Duodenal mucosa (tissue), 2 donors: ENCODE results near the gene FAM43A.

ENCODE experiments used
- H3K27ac ChIP-seq: one replicate; pipeline ENCODE4 v1.7.0; 2013; ENCODE audit warnings: low read depth, low read length
- H3K27me3 ChIP-seq, 2 donors: one replicate each; pipeline ENCODE4 v1.7.0; 2013; ENCODE audit warnings: low read length in 2 of 2, control low read depth in 1 of 2; ENCODE audit not compliant: insufficient read depth in 2 of 2, control insufficient read depth in 1 of 2
- H3K36me3 ChIP-seq, 2 donors: one replicate each; pipeline ENCODE4 v1.7.0; 2013; ENCODE audit warnings: low read length in 2 of 2, control low read depth in 1 of 2; ENCODE audit not compliant: insufficient read depth in 2 of 2, control insufficient read depth in 1 of 2
- H3K4me1 ChIP-seq, 2 donors: one replicate each; pipeline ENCODE4 v1.7.0; 2013; ENCODE audit warnings: low read length in 2 of 2, control low read depth in 1 of 2; ENCODE audit not compliant: insufficient read depth in 2 of 2, control insufficient read depth in 1 of 2
- H3K4me3 ChIP-seq, 2 donors: one replicate each; pipeline ENCODE4 v1.7.0; 2013; ENCODE audit warnings: low read length in 2 of 2, low read depth in 1 of 2
- H3K9ac ChIP-seq, 2 donors: one replicate each; pipeline ENCODE4 v1.7.0; 2013; ENCODE audit warnings: low read length in 2 of 2, low read depth in 1 of 2
- H3K9me3 ChIP-seq, 2 donors: one replicate each; pipeline ENCODE4 v1.7.0; 2013; ENCODE audit warnings: low read length in 2 of 2, control low read depth in 1 of 2; ENCODE audit not compliant: control insufficient read depth in 1 of 2

The FAM43A gene

DNA sequence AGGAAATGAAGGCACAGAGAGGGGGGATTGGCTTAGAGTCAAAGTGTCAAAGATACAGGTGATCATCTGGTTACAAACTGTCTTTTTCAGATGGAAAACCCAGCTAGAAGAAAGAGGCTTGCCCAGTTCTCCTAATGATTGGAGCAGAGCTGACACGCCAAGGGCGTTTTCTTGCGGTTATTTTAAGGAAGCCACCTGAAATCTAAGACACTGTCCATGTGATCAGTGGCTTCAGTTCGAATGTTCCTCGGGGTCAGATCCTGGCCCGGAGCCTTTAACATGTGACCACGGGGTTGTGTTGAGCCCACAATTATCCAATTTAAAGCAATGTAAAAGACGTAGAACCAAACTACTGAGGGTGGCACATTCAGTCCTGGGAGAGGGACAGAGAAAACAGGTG is 19.5 kb downstream of the FAM43A start:
- no peaks in the 10 kb centered on the region for H3K27me3 ChIP-seq
- no peak overlapping the region for H3K27ac ChIP-seq
- H3K9me3 ChIP-seq, result peaks cover 3 to 5% of the 10 kb centered on the region in 2 donors
- peaks cover 6 to 7% of the 10 kb centered on the region in 2 donors for H3K4me1 ChIP-seq
- H3K36me3 ChIP-seq, result no peaks in the 10 kb centered on the region
- H3K9ac ChIP-seq, result no peak overlapping the region
- no peak overlapping the region for H3K4me3 ChIP-seq

DNA sequence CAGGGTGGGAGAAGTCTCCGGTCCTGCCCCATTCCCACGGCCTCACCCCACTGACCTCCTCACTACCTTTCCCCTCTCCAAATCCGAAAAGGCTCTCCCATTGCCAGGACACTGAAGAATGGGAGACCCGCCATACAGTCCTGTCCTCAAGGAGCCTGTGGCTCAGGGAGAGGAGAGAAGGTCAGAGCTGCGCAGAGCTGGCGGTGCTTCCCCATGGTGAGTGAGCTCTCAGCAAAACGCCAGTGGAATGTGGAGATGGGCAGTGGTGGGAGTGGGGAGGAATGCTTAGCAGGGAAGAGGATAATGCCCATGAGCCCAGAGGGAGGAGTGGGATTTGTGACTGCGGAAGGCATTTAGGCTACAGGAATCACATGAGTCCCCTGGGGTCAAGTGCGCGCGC is 20.1 kb downstream of the FAM43A start:
- Histone ChIP-seq H3K4me1 (peaks cover 6 to 7% of the 10 kb centered on the region in 2 donors), H3K4me3 (no peak overlapping the region), H3K36me3 (no peaks in the 10 kb centered on the region), H3K27ac (no peak overlapping the region), H3K27me3 (no peaks in the 10 kb centered on the region), H3K9me3 (peaks cover 3 to 5% of the 10 kb centered on the region in 2 donors), H3K9ac (no peak overlapping the region)

DNA sequence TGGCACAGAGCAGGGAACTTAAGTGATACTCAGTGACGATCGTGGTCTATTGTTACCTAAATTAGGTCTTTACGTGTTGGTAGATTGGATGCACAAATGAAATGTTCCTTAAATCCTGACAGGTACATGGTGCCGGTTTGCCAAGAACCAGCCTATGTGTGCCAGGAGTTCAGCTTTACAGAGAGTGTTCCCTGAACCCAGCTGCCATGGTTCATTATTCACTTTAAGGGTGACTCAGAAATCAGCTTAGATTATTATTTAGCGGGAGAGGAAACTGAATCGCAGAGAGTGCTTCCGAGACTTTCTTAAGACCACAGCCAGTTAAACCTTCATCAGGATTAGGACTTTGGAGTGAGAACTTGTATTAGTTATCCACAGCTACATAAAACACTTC is 21.5 kb downstream of the FAM43A start:
- Histone ChIP-seq H3K27ac (no peak overlapping the region), H3K9ac (no peak overlapping the region), H3K36me3 (no peaks in the 10 kb centered on the region), H3K9me3 (peaks cover 3 to 5% of the 10 kb centered on the region in 2 donors), H3K27me3 (no peaks in the 10 kb centered on the region), H3K4me1 (peaks cover 6 to 7% of the 10 kb centered on the region in 2 donors), H3K4me3 (no peak overlapping the region)

DNA sequence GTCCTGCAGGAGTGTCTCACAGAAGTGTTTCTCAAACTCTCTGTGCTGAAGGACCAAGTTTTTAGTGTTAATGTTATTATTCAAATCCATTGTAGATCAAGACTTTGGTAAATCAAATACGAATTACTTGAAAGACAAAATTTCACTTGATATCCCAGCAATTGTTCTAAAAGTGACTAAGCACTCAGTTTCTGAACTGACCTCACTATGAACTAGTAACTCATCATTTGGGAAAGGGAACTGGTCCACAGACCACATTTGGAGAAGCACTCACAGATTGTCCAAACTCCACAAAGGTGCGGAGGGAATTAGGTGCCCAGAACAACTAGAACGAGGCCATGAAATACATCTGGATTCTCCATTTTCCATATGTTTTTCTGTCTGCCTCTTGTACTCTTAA is 25.6 kb downstream of the FAM43A start:
- peaks cover 3 to 5% of the 10 kb centered on the region in 2 donors for H3K9me3 ChIP-seq
- no peak overlapping the region for H3K9ac ChIP-seq
- no peak overlapping the region for H3K27ac ChIP-seq
- no peaks in the 10 kb centered on the region for H3K27me3 ChIP-seq
- peaks cover 6 to 7% of the 10 kb centered on the region in 2 donors for H3K4me1 ChIP-seq
- no peaks in the 10 kb centered on the region for H3K36me3 ChIP-seq
- no peak overlapping the region for H3K4me3 ChIP-seq

DNA sequence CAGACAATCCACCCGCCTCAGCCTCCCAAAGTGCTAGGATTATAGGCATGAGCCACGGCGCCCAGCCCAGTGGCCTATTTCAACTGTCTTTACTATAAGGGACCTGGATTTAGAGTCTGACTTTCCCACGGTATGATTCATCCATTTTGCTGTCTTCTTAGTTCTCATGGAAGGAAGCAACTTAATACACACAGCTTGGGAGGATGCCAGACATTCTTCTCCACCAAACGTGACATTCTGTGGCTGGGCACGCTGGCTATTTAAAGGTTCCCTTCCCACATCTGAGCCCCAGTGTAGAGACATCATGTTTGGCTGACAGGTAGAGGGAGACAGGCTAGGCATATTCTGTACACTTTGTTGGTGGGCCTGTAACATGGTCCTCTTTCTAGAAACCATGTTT is 26.2 kb downstream of the FAM43A start:
- no peaks in the 10 kb centered on the region for H3K27me3 ChIP-seq
- peaks cover 3 to 5% of the 10 kb centered on the region in 2 donors for H3K9me3 ChIP-seq
- no peak overlapping the region for H3K27ac ChIP-seq
- H3K4me1 ChIP-seq, result peaks cover under 1 to 3% of the 10 kb centered on the region in 2 donors
- no peak overlapping the region for H3K9ac ChIP-seq
- H3K4me3 ChIP-seq, result no peak overlapping the region
- H3K36me3 ChIP-seq, result no peaks in the 10 kb centered on the region

GRCh38 chr3:194713299-194714136 is 27.8 kb downstream of the FAM43A start:
- no peaks in the 10 kb centered on the region for H3K27me3 ChIP-seq
- H3K4me1 ChIP-seq, result no peaks in the 10 kb centered on the region
- no peak overlapping the region for H3K27ac ChIP-seq
- no peaks in the 10 kb centered on the region for H3K36me3 ChIP-seq
- H3K9me3 ChIP-seq, result no peaks in the 10 kb centered on the region
- no peak overlapping the region for H3K4me3 ChIP-seq
- H3K9ac ChIP-seq, result no peak overlapping the region

GRCh38 chr3:194714137-194714455 is 28.4 kb downstream of the FAM43A start:
- Histone ChIP-seq H3K9ac (no peak overlapping the region), H3K27me3 (no peaks in the 10 kb centered on the region), H3K36me3 (no peaks in the 10 kb centered on the region), H3K4me3 (no peak overlapping the region), H3K27ac (no peak overlapping the region), H3K4me1 (no peaks in the 10 kb centered on the region), H3K9me3 (no peaks in the 10 kb centered on the region)

- Histone ChIP-seq H3K27me3 (no peaks in the 10 kb centered on the region), H3K9me3 (no peaks in the 10 kb centered on the region), H3K36me3 (no peaks in the 10 kb centered on the region), H3K4me1 (no peaks in the 10 kb centered on the region), H3K9ac (no peak overlapping the region), H3K4me3 (no peak overlapping the region), H3K27ac (no peak overlapping the region)
Observed at GRCh38 chr3:194714564-194714963, 28.9 kb downstream of the FAM43A start.

- H3K9me3 ChIP-seq, result no peaks in the 10 kb centered on the region
- no peak overlapping the region for H3K9ac ChIP-seq
- no peaks in the 10 kb centered on the region for H3K27me3 ChIP-seq
- H3K4me1 ChIP-seq, result no peaks in the 10 kb centered on the region
- no peak overlapping the region for H3K4me3 ChIP-seq
- no peak overlapping the region for H3K27ac ChIP-seq
- H3K36me3 ChIP-seq, result no peaks in the 10 kb centered on the region
Observed at GRCh38 chr3:194715022-194715800, 29.5 kb downstream of the FAM43A start.

DNA sequence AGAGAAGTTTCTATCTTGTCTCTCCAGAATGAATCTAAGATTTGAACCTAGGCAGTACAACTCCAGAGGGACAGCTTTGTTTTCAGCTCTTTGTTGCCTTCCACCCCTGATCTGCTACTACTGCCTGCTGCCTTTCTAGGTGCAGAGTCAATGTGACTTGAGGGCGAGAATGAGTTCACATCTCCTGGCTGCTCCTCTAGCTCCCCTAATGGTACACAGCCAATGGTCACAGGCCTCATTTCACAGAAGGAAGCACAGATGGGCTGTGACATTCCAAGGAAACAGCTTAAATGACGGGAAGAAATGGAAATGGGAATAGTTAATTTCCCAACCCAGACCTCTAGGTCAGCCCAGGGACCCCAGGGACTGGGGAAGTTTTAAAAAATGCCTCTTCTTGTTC is 32.4 kb downstream of the FAM43A start:
- no peak overlapping the region for H3K4me3 ChIP-seq
- no peaks in the 10 kb centered on the region for H3K9me3 ChIP-seq
- H3K27me3 ChIP-seq, result no peaks in the 10 kb centered on the region
- no peak overlapping the region for H3K9ac ChIP-seq
- H3K36me3 ChIP-seq, result no peaks in the 10 kb centered on the region
- peaks cover 7 to 10% of the 10 kb centered on the region in 2 donors for H3K4me1 ChIP-seq
- no peak overlapping the region for H3K27ac ChIP-seq
